ENCODE data around the gene GLMN. TPM values are rescaled to one million over a fixed set of nuclear protein-coding genes. Genes with fewer than 3 reads are reported as not detected.

Gene GLMN
- 2.8 and 5.4 TPM in 2 replicates for total RNA-seq

DNA sequence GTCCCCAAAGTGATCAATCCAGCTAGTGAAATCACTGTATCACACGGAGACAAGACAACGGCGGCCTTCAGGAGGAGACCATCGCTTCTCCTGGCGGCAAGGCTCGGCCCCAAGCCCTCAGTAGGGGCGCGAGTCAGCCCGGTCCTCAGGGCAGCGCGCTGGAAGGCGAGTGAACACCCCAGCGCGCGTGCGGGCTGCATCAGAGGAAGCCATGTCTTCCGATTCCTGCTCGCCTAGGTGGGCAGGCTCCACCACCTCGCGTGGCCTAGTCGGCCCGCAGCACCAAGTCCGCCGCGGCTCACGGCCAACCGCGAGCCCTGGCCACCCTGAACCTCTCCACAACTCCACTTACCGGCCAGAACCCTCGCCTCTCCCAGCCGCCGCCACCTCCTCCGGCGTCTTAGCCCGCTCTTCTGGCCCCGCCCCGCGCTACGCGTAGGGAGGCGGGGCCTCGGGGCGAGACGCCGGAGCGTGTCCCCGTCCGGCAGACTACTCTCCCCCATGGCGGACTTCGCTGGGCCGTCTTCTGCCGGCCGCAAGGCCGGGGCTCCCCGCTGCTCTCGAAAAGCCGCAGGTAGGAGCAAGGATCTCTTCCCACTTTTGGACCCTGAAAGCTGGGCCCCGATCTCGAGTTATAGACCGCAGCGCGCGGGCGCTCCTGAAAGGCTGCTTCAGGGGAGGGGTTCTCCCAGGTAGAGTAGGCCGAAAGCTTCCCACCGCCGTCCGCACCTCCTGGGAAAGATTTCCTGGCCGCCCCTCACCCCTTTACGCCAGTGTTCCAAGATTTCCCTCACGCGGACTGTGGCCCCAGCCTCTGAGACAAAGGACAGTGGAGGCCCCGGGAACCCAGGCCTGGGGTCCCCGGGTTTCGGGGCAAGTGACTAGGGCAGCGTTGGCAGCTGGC, at the start of gene GLMN, which contains the start of gene RPAP2:
Gene GLMN, minus strand, starts transcription at position 415 of the 904 bp plus-strand sequence. CDS start 988 bp downstream, outside the sequence.
Gene RPAP2, plus strand, starts transcription at position 487 of the 904 bp plus-strand sequence. Its CDS starts 15 bp downstream, at position 502.

DNA sequence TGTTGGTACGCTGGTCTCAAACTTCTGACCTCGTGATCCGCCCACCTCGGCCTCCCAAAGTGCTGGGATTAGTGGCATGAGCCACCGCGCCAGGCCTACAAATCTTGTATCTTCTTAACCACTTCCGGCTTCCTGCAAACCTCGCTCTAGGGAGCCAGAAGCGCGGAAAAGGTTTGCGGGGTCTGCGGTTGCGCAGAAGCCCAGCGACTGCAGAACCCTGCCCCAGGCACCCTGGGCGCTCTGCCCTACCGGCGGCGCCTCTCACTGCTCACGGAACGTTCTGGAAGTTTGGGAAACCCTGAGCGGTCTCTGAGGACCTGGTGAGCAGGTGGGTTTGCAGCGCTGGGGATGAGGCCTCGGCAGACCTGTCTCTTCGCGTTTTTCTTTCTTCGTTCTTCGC, 81.1 kb downstream of the GLMN start, which contains the start of gene C1orf146:
Gene C1orf146, plus strand, starts transcription at position 195 of the 400 bp plus-strand sequence. CDS start 13,506 bp downstream, outside the sequence.

Other genes starting within 250 kb of the GLMN start
- not detected in 2 replicates for gene SETSIP, start 223.6 kb downstream of the GLMN start, total RNA-seq
- gene BTBD8, start 218.6 kb downstream of the GLMN start, total RNA-seq, result 0.65 and 3.0 TPM in 2 replicates
- not detected in 2 replicates for gene C1orf146, start 81.1 kb downstream of the GLMN start, total RNA-seq
- 3.5 and 4.9 TPM in 2 replicates for gene RPAP2, start 72 bp upstream of the GLMN start, total RNA-seq
- not detected in 2 replicates for gene GFI1, start 187.9 kb upstream of the GLMN start, total RNA-seq

Data from mesangial cell (primary cell).